Colonic mucosa (tissue), 4 donors: Measurements from ENCODE around the gene ZBTB20. TPM values are rescaled to one million over a fixed set of nuclear protein-coding genes. Genes with fewer than 3 reads are reported as not detected.
A peak's percentile ranks its signal among the peaks of the same experiment; 100 is the strongest.

Experiments
- DNase-seq: peaks from one replicate; pipeline ENCODE4 v3.0.0-alpha.2; 2020
- H3K27ac ChIP-seq: fragments of 200-600 bp; one replicate; pipeline ENCODE4 v1.8.0; 2021
- H3K27me3 ChIP-seq: fragments of 200-600 bp; one replicate; pipeline ENCODE4 v1.8.0; 2021
- H3K36me3 ChIP-seq: fragments of 200-600 bp; one replicate; pipeline ENCODE4 v1.8.0; 2021
- H3K4me1 ChIP-seq: fragments of 200-600 bp; one replicate; pipeline ENCODE4 v1.8.0; 2021; ENCODE audit warnings: mild to moderate bottlenecking
- H3K4me3 ChIP-seq: fragments of 200-600 bp; one replicate; pipeline ENCODE4 v1.8.0; 2021
- H3K9ac ChIP-seq, 2 donors: one replicate each; pipeline ENCODE4 v1.7.0; 2013; ENCODE audit warnings: control low read depth in 2 of 2, low read depth in 2 of 2, low read length in 2 of 2
- H3K9me3 ChIP-seq: fragments of 200-600 bp; one replicate; pipeline ENCODE4 v1.8.0; 2021
- intact Hi-C: fragments of 100-400 bp; cut with DNase I; formaldehyde crosslinking; loops from one replicate; pipeline ENCODE4 v1.14.1; 2022
- total RNA-seq, 2 donors: library from RNA; stranded (reverse); fragmentation: NEBNext Ultra II Directional in 1 of 2; extraction: Animal tissue kit (Norgen Biotek cat#: 25700) in 1 of 2; gene quantifications; one replicate each; pipeline ENCODE4 v1.2.1, GENCODE V29; 2021
- TF ChIP-seq, protein P1 (sequence below): fragments of 200-600 bp; IDR thresholded peaks from one replicate; pipeline ENCODE4 v1.8.0; 2022; ENCODE audit warnings: antibody characterized with exemption, mild to moderate bottlenecking
- donor health status: healthy.
- donor health status: DM: no; HTN: no; CAD: no.
- donor health status: DM: no; HTN: no; CAD: no.

Gene ZBTB20
- total RNA-seq, 2 donors from 2014 or later, result 12.7 to 21.2 TPM

DNA sequence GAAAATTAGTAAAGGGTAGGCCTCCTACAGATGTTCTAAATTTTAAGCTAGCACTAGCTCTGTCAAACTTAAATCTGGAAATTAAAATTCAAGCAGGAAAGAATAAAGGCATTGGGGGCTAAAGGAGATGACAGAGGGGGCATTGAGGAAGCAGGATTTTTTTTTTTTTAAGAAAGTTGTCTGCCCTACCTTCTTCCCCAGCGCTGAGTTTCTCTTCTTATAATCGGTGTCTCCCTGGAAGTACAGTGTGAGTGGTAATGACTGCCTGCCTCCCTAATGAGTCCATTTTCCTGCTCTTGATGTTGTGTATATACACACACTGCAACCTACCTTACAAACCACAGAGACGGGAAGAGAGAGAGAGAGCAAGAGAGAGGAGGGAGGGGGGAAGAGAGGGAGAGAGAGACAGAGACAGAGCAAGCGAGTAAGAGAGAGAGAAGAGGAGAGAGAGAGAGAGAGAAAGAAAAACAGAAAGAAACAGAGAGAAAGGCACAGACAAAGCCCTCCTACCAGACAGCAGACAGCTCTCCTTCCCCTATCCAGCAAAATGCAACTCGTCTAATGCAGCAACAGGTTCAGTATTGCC, 47.0 kb downstream of the ZBTB20 start:
- no peaks in the 10 kb centered on the region for H3K9me3 ChIP-seq
- H3K4me3 ChIP-seq, result peak overlapping the region; percentile 14
- peak overlapping the region; percentile 38 to 66 for H3K9ac ChIP-seq
- no peaks in the 10 kb centered on the region for H3K27me3 ChIP-seq
- no peaks in the 10 kb centered on the region for H3K36me3 ChIP-seq
- H3K27ac ChIP-seq, result peak overlapping the region; percentile 30
- H3K4me1 ChIP-seq, result no peaks in the 10 kb centered on the region
- intact Hi-C loops, result loop anchor here (5.0 kb wide), 1 partner anchor 47 kb away; the partner anchor contains the start of gene ZBTB20
- TF ChIP-seq, protein P1, sequence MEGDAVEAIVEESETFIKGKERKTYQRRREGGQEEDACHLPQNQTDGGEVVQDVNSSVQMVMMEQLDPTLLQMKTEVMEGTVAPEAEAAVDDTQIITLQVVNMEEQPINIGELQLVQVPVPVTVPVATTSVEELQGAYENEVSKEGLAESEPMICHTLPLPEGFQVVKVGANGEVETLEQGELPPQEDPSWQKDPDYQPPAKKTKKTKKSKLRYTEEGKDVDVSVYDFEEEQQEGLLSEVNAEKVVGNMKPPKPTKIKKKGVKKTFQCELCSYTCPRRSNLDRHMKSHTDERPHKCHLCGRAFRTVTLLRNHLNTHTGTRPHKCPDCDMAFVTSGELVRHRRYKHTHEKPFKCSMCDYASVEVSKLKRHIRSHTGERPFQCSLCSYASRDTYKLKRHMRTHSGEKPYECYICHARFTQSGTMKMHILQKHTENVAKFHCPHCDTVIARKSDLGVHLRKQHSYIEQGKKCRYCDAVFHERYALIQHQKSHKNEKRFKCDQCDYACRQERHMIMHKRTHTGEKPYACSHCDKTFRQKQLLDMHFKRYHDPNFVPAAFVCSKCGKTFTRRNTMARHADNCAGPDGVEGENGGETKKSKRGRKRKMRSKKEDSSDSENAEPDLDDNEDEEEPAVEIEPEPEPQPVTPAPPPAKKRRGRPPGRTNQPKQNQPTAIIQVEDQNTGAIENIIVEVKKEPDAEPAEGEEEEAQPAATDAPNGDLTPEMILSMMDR, result no peak
- peak; percentile 40 for DNase-seq

DNA sequence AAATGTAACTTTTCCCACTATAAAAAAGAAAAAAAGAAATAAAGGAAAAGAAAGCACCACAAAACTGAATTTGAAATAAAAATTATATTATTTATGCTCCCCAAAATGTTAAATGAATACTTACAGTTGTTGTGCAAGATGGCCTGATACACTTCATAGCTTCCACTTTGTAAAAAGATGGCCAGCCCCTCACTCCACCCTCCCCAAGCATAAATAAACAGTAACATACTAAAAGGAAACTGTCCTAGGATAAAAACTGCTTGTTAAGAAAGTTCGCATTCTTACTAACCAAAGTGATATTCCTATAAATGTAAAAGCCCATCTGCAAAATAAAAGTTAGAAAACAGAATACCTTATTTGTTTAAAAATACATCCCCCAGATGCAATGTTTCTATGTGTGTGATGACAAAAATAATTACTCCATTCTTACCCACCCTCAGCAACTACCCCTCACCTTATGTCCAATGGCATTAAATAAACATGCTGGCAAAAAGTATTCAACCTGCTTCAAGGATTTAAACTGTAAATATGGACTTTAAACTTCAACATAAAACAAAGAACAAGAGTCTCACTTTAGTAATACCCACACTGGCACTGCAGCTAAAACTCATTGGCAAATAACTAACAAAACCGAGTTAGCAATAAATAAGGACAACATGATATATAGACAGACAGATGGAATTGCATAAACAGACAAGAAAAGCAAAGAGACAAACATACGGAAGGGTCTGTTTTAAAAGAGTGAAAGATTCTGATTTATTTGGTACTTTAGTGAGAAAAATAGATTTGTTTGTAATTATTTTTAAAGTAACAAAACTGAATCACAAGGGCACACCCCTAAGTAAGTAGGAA, 47.7 kb downstream of the ZBTB20 start:
- no peaks in the 10 kb centered on the region for H3K4me1 ChIP-seq
- H3K9ac ChIP-seq, result peak overlapping the region in 1 of 2 donors; percentile 66
- TF ChIP-seq, protein P1, result no peak
- intact Hi-C loops, result no loop called here
- DNase-seq, result no peak
- peak overlapping the region; percentile 14 for H3K4me3 ChIP-seq
- no peaks in the 10 kb centered on the region for H3K36me3 ChIP-seq
- H3K27me3 ChIP-seq, result no peaks in the 10 kb centered on the region
- H3K9me3 ChIP-seq, result no peaks in the 10 kb centered on the region
- peak overlapping the region; percentile 30 for H3K27ac ChIP-seq

DNA sequence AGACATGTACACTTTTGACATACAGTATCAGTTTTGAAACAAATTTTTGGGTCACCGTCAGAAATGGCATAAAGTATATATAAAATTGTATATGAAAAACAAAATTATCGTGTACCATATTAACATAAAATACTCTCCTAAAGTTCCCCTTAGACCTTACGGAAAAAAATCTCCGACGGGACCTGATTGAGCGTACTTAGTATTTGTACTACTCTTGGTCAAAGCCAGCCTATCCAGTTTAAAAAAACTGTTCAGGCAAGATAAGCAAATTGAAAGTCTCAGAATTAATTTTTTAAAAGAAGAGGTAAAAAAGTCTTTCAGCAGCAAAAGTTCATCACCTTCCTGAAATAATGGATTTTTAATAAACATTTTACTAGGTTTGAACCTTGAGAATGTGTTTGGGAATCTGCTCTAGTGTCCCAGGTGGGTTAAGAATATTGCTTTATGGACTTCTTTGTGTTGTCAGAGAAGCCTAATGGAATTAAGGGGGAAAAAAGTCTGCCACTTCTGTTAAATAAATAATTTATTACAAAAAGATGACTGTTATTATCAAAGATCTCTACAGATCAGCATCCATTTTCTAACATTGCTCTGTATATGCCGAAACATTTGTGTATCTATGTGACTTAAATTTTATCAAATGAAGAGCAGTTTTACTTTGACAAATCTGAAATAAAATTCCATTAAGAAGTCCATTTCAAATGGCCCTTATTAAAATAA, 48.6 kb downstream of the ZBTB20 start:
- Histone ChIP-seq H3K27me3 (no peaks in the 10 kb centered on the region), H3K27ac (no peak overlapping the region), H3K9me3 (no peaks in the 10 kb centered on the region), H3K9ac (no peak overlapping the region), H3K36me3 (no peaks in the 10 kb centered on the region), H3K4me3 (no peak overlapping the region), H3K4me1 (no peaks in the 10 kb centered on the region)
- TF ChIP-seq, protein P1, result no peak
- DNase-seq, result no peak
- intact Hi-C loops, result no loop called here

DNA sequence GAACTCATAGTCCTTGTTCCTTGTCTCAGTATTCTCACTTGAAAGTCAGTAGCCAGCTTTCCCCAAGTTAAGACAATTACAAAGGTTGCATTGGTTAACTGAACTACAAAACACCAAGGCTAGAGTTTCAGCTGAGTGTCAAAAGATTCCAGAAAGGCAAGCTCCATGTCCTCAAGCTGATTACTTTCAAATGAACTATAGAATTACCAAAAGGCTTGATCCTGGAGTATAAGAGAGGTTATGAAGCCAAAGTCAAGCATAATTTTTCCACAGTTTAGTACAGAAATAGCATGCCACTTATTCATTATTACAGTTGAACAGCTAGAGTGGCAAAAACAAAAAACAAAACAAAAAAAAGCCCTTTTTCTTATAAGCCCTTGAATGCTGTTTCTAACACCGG, 51.9 kb downstream of the ZBTB20 start:
- H3K27ac ChIP-seq, result no peak overlapping the region
- H3K9me3 ChIP-seq, result no peaks in the 10 kb centered on the region
- no peaks in the 10 kb centered on the region for H3K27me3 ChIP-seq
- no peak overlapping the region for H3K4me3 ChIP-seq
- H3K9ac ChIP-seq, result no peak overlapping the region
- intact Hi-C loops, result no loop called here
- no peaks in the 10 kb centered on the region for H3K36me3 ChIP-seq
- no peaks in the 10 kb centered on the region for H3K4me1 ChIP-seq
- TF ChIP-seq, protein P1, result no peak
- DNase-seq, result no peak

DNA sequence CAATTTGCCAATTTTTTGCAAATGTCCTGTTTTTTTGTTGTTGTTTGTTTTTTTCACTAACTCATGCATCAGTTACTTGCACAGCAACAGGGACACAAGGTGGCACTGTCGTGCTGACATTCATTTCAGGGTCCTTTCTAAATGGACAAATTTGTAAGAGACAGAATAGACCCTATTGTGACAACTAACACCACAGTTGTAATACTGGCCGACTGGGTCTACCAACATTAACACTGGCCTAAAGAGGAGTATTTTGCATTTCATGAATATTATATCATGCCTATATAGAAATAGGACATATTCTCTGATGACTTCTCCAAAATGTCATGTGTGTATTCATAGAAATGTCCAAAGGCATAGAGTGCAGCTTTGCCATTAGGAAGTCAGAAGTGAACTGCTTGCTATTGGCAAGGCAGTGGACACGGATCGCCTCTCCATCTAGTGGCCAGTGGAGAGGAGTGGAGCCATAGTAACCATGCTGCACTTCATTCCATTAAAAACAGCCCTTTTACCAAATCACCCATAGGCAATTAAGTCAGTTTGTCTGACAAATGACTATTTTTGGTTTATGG, 54.8 kb downstream of the ZBTB20 start:
- Histone ChIP-seq H3K27ac (no peak overlapping the region), H3K4me1 (no peaks in the 10 kb centered on the region)
- peak; percentile 52 for DNase-seq

More for the DNA sequence above, 54.8 kb downstream of the ZBTB20 start:
- no peaks in the 10 kb centered on the region for H3K27me3 ChIP-seq
- TF ChIP-seq, protein P1, result no peak
- H3K4me3 ChIP-seq, result no peak overlapping the region
- intact Hi-C loops, result loop anchor here (5.0 kb wide), 1 partner anchor 600 kb away; no protein-coding TSS in a partner anchor
- no peak overlapping the region for H3K9ac ChIP-seq
- H3K36me3 ChIP-seq, result no peaks in the 10 kb centered on the region
- H3K9me3 ChIP-seq, result no peaks in the 10 kb centered on the region
